HCT116 (cell line): ENCODE measurements around the gene RRAGC. TPM values are rescaled to one million over a fixed set of nuclear protein-coding genes. Genes with fewer than 3 reads are reported as not detected.
A peak's percentile ranks its signal among the peaks of the same experiment; 100 is the strongest.

Source experiments
- ATAC-seq: fragments of 200-7000 bp; cut with Tn5 transposase; 2 replicates; pipeline ENCODE4 v1.9.1; 2020; ENCODE audit warnings: mild to moderate bottlenecking, moderate library complexity
- BruUV-seq: library from RNA; stranded (reverse); fragments of 400-500 nt; replicated peaks from 2 replicates; lab custom pipeline; 2021; lab: Mats Ljungman, UMichigan
- CTCF ChIA-PET: fragments of 300-600 bp; sonication (Branson Sonifier 250); formaldehyde crosslinking; loops from one replicate; lab custom pipeline; 2021; ENCODE audit warnings: antibody characterized with exemption; lab: Charles Lee
- POLR2A ChIA-PET: fragments of 300-600, 350-600 bp; sonication (Branson Sonifier 250); formaldehyde crosslinking; loops from one replicate; lab custom pipeline; 2021; ENCODE audit warnings: antibody characterized with exemption; lab: Charles Lee
- RAD21 ChIA-PET, 2 experiments: fragments of 300-600 bp; sonication (Branson Sonifier 250); formaldehyde crosslinking; loops; one replicate each; lab custom pipeline; 2023; ENCODE audit warnings: low total read pairs in 2 of 2; ENCODE audit not compliant: uncharacterized antibody in 2 of 2, unreplicated experiment in 2 of 2, low non-redundant PET in 1 of 2; lab: Charles Lee
- DNase-seq: peaks from one replicate; pipeline ENCODE4 v3.0.0-alpha.2; 2010; ENCODE audit warnings: low read depth, low spot score
- H2AFZ ChIP-seq: fragments of 200-600 bp; shearing (Covaris generic), sonication (generic); 2 replicates; pipeline ENCODE4 v1.6.1; 2017; ENCODE audit warnings: low read depth, mixed run types, mixed read lengths, antibody characterized with exemption, low read length; ENCODE audit not compliant: poor library complexity, severe bottlenecking
- H3K27ac ChIP-seq: 2 replicates; pipeline ENCODE4 v1.5.1; 2012; ENCODE audit warnings: low read depth, low read length
- H3K27me3 ChIP-seq: fragments of 200-600 bp; sonication (generic); 2 replicates; pipeline ENCODE4 v1.6.1; 2016; ENCODE audit warnings: mixed run types, low read length, mixed read lengths; ENCODE audit not compliant: insufficient read depth
- H3K36me3 ChIP-seq, 2 experiments: fragments of 200-500 bp in 1 of 2; fragments of 200-600 bp in 1 of 2; sonication (Bioruptor generic) in 1 of 2; sonication (generic) in 1 of 2; 2 replicates each; pipeline versions ENCODE4 v1.5.1 to v1.6.1; 2014 to 2016; ENCODE audit warnings: low read length in 2 of 2, inconsistent platforms in 1 of 2, mixed read lengths in 1 of 2, mixed run types in 1 of 2; ENCODE audit not compliant: insufficient read depth in 2 of 2, control insufficient read depth in 1 of 2
- H3K4me1 ChIP-seq, 2 experiments: fragments of 200-600 bp in 1 of 2; sonication (generic) in 1 of 2; 2 replicates each; pipeline versions ENCODE4 v1.5.1 to v1.6.1; 2012 to 2017; ENCODE audit warnings: low read length in 2 of 2, inconsistent platforms in 1 of 2, mild to moderate bottlenecking in 1 of 2, mixed read lengths in 1 of 2, mixed run types in 1 of 2, moderate library complexity in 1 of 2; ENCODE audit not compliant: insufficient read depth in 2 of 2, control insufficient read depth in 1 of 2
- H3K4me2 ChIP-seq: fragments of 200-600 bp; sonication (generic); 2 replicates; pipeline ENCODE4 v1.6.1; 2017; ENCODE audit warnings: mixed run types, low read length, mixed read lengths
- H3K4me3 ChIP-seq, 2 experiments: fragments of 200-600 bp in 1 of 2; sonication (generic) in 1 of 2; replicated peaks in 1 of 2; 2 replicates each; pipeline ENCODE4 v1.5.1; 2011 to 2016; ENCODE audit warnings: low read length in 2 of 2, control low read depth in 1 of 2, low read depth in 1 of 2, mild to moderate bottlenecking in 1 of 2, mixed read lengths in 1 of 2, mixed run types in 1 of 2
- H3K79me2 ChIP-seq: fragments of 200-600 bp; sonication (generic); 2 replicates; pipeline ENCODE4 v1.6.1; 2017; ENCODE audit warnings: mild to moderate bottlenecking, mixed run types, low read length, moderate library complexity, mixed read lengths; ENCODE audit not compliant: insufficient read depth
- H3K9ac ChIP-seq: fragments of 200-600 bp; sonication (generic); 2 replicates; pipeline ENCODE4 v1.6.1; 2016; ENCODE audit warnings: low read length, mixed read lengths
- H3K9me2 ChIP-seq: fragments of 200-600 bp; sonication (generic), shearing (Covaris generic); 2 replicates; pipeline ENCODE4 v1.6.1; 2017; ENCODE audit warnings: mixed run types, mild to moderate bottlenecking, moderate library complexity; ENCODE audit not compliant: insufficient read depth
- H3K9me3 ChIP-seq, 2 experiments: fragments of 200-500 bp in 1 of 2; fragments of 200-600 bp in 1 of 2; sonication (Bioruptor generic) in 1 of 2; sonication (generic) in 1 of 2; 2 replicates each; pipeline ENCODE4 v1.6.1; 2014 to 2017; ENCODE audit warnings: low read length in 2 of 2, mixed read lengths in 2 of 2, inconsistent platforms in 1 of 2, low read depth in 1 of 2, mild to moderate bottlenecking in 1 of 2, mixed run types in 1 of 2, moderate library complexity in 1 of 2; ENCODE audit not compliant: control insufficient read depth in 1 of 2, insufficient read depth in 1 of 2
- H4K20me1 ChIP-seq: fragments of 200-600 bp; sonication (generic), shearing (Covaris generic); 2 replicates; pipeline ENCODE4 v1.6.1; 2017; ENCODE audit warnings: mixed run types, mild to moderate bottlenecking, moderate library complexity; ENCODE audit not compliant: insufficient read depth
- CTCF ChIP-seq, 3 experiments: fragments of 200-600 bp in 1 of 3; sonication (generic) in 1 of 3; IDR thresholded peaks in 2 of 3; conservative IDR thresholded peaks in 1 of 3; 2 replicates each; pipeline ENCODE4 v1.5.1; 2012 to 2017; ENCODE audit warnings: low read depth in 2 of 3, low read length in 2 of 3, antibody characterized with exemption in 1 of 3, borderline replicate concordance in 1 of 3, control low read depth in 1 of 3, mild to moderate bottlenecking in 1 of 3, mixed read lengths in 1 of 3, mixed run types in 1 of 3, moderate library complexity in 1 of 3; ENCODE audit not compliant: insufficient read depth in 1 of 3
- EGR1 ChIP-seq: IDR thresholded peaks from 2 replicates; pipeline ENCODE4 v1.6.1; 2012; ENCODE audit warnings: low read depth
- MAX ChIP-seq: IDR thresholded peaks from 2 replicates; pipeline ENCODE4 v1.6.1; 2012
- RAD21 ChIP-seq: IDR thresholded peaks from 2 replicates; pipeline ENCODE4 v1.6.1; 2012; ENCODE audit warnings: low read depth, mild to moderate bottlenecking
- ZNF274 ChIP-seq: fragments of 200-500 bp; sonication (Bioruptor generic); IDR thresholded peaks from 2 replicates; pipeline ENCODE4 v1.6.1; 2014; ENCODE audit warnings: mild to moderate bottlenecking, low read depth, low read length, inconsistent platforms
- intact Hi-C: fragments of 100-400 bp; cut with micrococcal nuclease; formaldehyde crosslinking; loops from 2 replicates; pipeline ENCODE4 v1.10.0; 2022
- total RNA-seq: library from RNA; stranded (reverse); gene quantifications from one replicate; pipeline ENCODE4 v1.2.1, GENCODE V29; 2021; ENCODE audit not compliant: unreplicated experiment

RRAGC gene
- total RNA-seq, 1 experiment from 2014 or later = 11.7 TPM

- TF ChIP-seq EGR1 (no peak), ZNF274 (no peak), MAX (no peak)
- TF ChIP-seq, all 23 proteins: peak for 0
Observed at GRCh38 chr1:38867208-38867607, 7.6 kb upstream of the RRAGC start (continued).

- TF ChIP-seq RAD21 = no peak
- TF ChIP-seq CTCF (IDR thresholded peaks at IDR 0.05 in 2 of 3, conservative IDR thresholded peaks at IDR 0.05 in 1 of 3; ENCODE audit: borderline replicate concordance in 1 of 3, insufficient read depth in 1 of 3, low read depth in 2 of 3, low read length in 2 of 3) = 0 out of 6 replicates have a peak, but pooled peaks of 1 of the 3 experiments have one; percentile 14
- Histone ChIP-seq H3K4me2 (no peak overlapping the region), H3K27me3 (no peaks in the 10 kb centered on the region), H3K4me1 (peaks cover 0 to 5% of the 10 kb centered on the region in 2 experiments; a peak in 3 of 4 replicates), H2AFZ (no peak overlapping the region), H4K20me1 (no peaks in the 10 kb centered on the region), H3K9ac (no peak overlapping the region), H3K36me3 (peaks cover 0 to 14% of the 10 kb centered on the region in 2 experiments; a peak in 1 of 4 replicates), H3K27ac (no peak overlapping the region), H3K9me3 (no peaks in the 10 kb centered on the region), H3K79me2 (peaks cover 6% of the 10 kb centered on the region; the same call in 1 of the 2 replicates), H3K4me3 (no peak overlapping the region), H3K9me2 (no peaks in the 10 kb centered on the region)
- ATAC-seq (no peak), DNase-seq (no peak)
- CTCF ChIA-PET = no interaction called here
- intact Hi-C loops = no loop called here
- no TSS peak for BruUV-seq
- POLR2A ChIA-PET = no interaction called here
- RAD21 ChIA-PET = no interaction called here
Observed at GRCh38 chr1:38865112-38865715, 5.6 kb upstream of the RRAGC start.
